ENCODE measurements around the gene TRAF4. TPM values are rescaled to one million over a fixed set of nuclear protein-coding genes. Genes with fewer than 3 reads are reported as not detected.
"Not testable (repeated sequence)": the region's sequence is repeated elsewhere in the genome, so short reads cannot be mapped to it uniquely, and the experiment has no call there.

The TRAF4 gene
- total RNA-seq, 1 donor from 2014 or later, result 15.2 TPM

- DNase-seq (ENCODE audit: low spot score), result no peak
These were observed 28.6 kb upstream of the TRAF4 start for GRCh38 chr17:28715217-28715616.

GRCh38 chr17:28716740-28717577, 26.9 kb upstream of the TRAF4 start:
- DNase-seq (ENCODE audit: low spot score), result peak; percentile 41

GRCh38 chr17:28717578-28718332, 26.1 kb upstream of the TRAF4 start, which contains the start of gene RAB34:
Gene RAB34, minus strand, starts transcription at chr17:28717868. Its CDS starts 602 bp downstream, at chr17:28717266.
- peak; percentile 96 for DNase-seq (ENCODE audit: low spot score)

GRCh38 chr17:28718333-28719020, 25.3 kb upstream of the TRAF4 start:
- DNase-seq (ENCODE audit: low spot score), result no peak

GRCh38 chr17:28719021-28719433, 24.8 kb upstream of the TRAF4 start:
- DNase-seq (ENCODE audit: low spot score), result no peak

GRCh38 chr17:28720247-28720996, 23.4 kb upstream of the TRAF4 start:
- no peak for DNase-seq (ENCODE audit: low spot score)

GRCh38 chr17:28720997-28721329, 22.8 kb upstream of the TRAF4 start:
- DNase-seq (ENCODE audit: low spot score), result not testable (repeated sequence)

- DNase-seq (ENCODE audit: low spot score), result no peak
These were observed 21.2 kb upstream of the TRAF4 start for GRCh38 chr17:28722417-28723158.

GRCh38 chr17:28723159-28723835, 20.5 kb upstream of the TRAF4 start:
- no peak for DNase-seq (ENCODE audit: low spot score)

GRCh38 chr17:28723836-28724499, 19.8 kb upstream of the TRAF4 start:
- not testable (repeated sequence) for DNase-seq (ENCODE audit: low spot score)

- no peak for DNase-seq (ENCODE audit: low spot score)
These were observed 19.2 kb upstream of the TRAF4 start for GRCh38 chr17:28724500-28725165.

GRCh38 chr17:28725166-28725659, 18.6 kb upstream of the TRAF4 start:
- DNase-seq (ENCODE audit: low spot score), result peak; percentile 38

GRCh38 chr17:28725660-28726225, 18.1 kb upstream of the TRAF4 start:
- no peak for DNase-seq (ENCODE audit: low spot score)

- peak; percentile 80 for DNase-seq (ENCODE audit: low spot score)
These were observed 17.6 kb upstream of the TRAF4 start, which contains the start of gene TLCD1 for GRCh38 chr17:28726226-28726626. Gene TLCD1, minus strand, starts transcription at chr17:28726233. Its CDS starts 136 bp downstream, at chr17:28726097.

- peak; percentile 98 for DNase-seq (ENCODE audit: low spot score)
These were observed 17.0 kb upstream of the TRAF4 start for GRCh38 chr17:28726627-28727491.

- DNase-seq (ENCODE audit: low spot score), result peak; percentile 97
These were observed 15.2 kb upstream of the TRAF4 start, which contains the start of gene NEK8 for GRCh38 chr17:28728364-28729200. Gene NEK8, plus strand, starts transcription at chr17:28728788. Its CDS starts 26 bp downstream, at chr17:28728814.

Data from umbilical cord (tissue), 2 donors.